NCI-H187 treated with DMSO at 0.1 percent for 48 hours (cell line): ENCODE measurements around the gene SEPTIN8.
"Not testable (repeated sequence)": the region's sequence is repeated elsewhere in the genome, so short reads cannot be mapped to it uniquely, and the experiment has no call there.

ENCODE experiments used
- DNase-seq: peaks from one replicate; lab custom pipeline; 2025; lab: John Stamatoyannopoulos, UW

SEPTIN8 gene

GRCh38 chr5:132812123-132812765, 35.2 kb upstream of the SEPTIN8 start:
- DNase-seq, result no peak

- no peak for DNase-seq
Observed at GRCh38 chr5:132810605-132811004, 33.6 kb upstream of the SEPTIN8 start.

- DNase-seq, result no peak
Observed at GRCh38 chr5:132808866-132809265, 31.8 kb upstream of the SEPTIN8 start.

GRCh38 chr5:132808448-132808847, 31.4 kb upstream of the SEPTIN8 start:
- DNase-seq, result no peak

- DNase-seq, result no peak
Observed at GRCh38 chr5:132807163-132807838, 30.3 kb upstream of the SEPTIN8 start.

- not testable (repeated sequence) for DNase-seq
Observed at GRCh38 chr5:132806804-132807162, 29.7 kb upstream of the SEPTIN8 start.

GRCh38 chr5:132805872-132806271, 28.8 kb upstream of the SEPTIN8 start:
- not testable (repeated sequence) for DNase-seq

DNA sequence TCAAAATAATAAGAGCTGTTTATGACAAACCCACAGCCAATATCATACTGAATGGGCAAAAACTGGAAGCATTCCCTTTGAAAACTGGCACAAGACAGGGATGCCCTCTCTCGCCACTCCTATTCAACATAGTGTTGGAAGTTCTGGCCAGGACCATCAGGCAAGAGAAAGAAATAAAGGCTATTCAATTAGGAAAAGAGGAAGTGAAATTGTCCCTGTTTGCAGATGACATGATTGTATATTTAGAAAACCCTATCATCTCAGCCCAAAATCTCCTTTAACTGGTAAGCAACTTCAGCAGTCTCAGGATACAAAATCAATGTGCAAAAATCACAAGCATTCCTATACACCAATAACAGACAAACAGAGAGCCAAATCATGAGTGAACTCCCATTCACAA, 27.2 kb upstream of the SEPTIN8 start:
- DNase-seq, result not testable (repeated sequence)

DNA sequence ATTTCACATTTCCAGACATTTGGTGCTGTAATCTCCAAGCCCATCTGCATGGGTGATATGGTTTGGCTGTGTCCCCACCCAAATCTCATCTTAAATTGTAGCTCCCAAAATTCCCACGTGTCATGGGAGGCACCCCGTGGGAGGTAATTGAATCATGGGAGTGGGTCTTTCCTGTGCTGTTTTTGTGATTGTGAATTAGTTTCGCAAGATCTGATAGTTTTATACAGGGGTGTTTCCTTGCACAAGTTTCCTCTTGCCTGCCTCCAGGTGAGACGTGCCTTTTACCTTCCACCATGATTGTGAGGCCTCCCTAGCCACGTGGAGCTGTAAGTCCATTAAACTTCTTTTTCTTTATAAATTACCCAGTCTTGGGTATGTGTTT, 25.6 kb upstream of the SEPTIN8 start:
- not testable (repeated sequence) for DNase-seq

GRCh38 chr5:132802044-132802684, 25.1 kb upstream of the SEPTIN8 start:
- no peak for DNase-seq

DNA sequence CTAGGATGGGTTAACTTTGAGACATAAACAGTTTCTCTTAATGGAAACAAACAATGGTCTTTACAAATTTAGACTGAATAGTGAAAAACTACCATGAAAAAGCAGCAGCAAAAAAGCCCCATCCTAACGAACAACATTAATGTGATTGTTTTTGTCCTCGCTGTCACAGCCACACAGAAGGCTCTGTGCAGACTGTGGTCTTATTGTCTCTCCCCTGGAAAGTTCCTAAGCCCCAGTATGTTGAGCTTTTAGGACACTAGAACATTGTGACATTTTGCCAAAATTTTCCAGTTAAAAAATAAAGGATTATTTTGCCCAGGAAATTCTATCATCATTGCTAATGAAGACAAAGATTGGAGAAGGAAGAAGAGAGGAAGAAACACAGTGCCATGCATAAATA, 23.5 kb upstream of the SEPTIN8 start:
- no peak for DNase-seq

DNA sequence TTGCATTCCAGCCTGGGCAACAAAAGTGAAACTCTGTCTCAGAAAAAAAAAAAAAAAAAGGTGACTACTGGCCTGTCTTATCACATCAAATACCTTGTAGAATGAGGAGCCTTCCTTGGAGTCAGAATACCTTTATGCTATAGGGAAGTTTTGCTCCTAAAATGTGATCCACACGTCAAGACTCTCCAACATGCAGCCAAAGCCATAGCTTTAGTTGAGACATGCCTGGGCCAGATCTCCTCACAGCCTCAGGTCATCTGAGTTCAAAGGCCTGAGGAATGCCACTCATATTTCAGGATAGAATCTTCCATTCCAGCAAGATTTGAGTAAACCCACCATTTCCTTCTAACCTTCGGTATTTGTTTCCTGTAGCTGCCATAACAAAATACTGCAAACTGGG, 22.4 kb upstream of the SEPTIN8 start:
- no peak for DNase-seq

DNA sequence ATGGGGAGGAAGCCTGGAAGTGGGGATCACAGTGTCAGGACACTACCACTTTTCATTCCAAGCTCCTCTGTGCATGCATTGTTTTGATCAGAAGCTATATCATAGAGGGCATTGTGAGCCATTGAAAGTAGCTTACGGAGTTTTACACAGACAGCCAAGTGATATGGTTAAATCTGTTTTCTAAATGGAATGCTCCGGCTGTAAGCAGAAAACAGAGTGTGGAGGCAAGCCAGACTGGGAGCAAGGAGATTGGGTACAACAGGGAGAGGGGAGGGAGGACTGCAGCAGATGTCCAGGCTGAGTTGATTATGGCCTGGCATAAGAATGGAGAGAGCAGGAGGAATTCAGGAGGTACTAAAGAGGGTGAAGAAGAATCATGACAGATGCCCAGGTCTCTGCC, 20.6 kb upstream of the SEPTIN8 start:
- no peak for DNase-seq

DNA sequence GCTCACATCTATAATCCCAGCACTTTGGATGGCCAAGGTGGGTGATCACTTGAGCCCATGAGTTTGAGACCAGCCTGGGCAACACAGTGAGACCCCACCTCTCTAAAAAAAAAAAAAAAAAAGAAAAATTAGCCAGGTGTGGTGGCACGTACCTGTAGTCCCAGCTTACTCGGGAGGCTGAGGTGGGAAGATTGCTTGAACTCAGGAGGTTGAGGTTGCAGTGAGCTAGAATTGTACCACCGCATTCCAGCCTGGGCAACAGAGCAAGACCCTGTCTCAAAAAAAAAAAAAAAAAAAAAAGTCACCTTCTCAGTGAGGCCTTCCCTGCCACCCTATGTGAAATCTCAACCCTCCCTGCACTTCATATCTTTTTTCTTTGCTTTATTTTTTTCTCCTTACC, 14.0 kb upstream of the SEPTIN8 start:
- no peak for DNase-seq

DNA sequence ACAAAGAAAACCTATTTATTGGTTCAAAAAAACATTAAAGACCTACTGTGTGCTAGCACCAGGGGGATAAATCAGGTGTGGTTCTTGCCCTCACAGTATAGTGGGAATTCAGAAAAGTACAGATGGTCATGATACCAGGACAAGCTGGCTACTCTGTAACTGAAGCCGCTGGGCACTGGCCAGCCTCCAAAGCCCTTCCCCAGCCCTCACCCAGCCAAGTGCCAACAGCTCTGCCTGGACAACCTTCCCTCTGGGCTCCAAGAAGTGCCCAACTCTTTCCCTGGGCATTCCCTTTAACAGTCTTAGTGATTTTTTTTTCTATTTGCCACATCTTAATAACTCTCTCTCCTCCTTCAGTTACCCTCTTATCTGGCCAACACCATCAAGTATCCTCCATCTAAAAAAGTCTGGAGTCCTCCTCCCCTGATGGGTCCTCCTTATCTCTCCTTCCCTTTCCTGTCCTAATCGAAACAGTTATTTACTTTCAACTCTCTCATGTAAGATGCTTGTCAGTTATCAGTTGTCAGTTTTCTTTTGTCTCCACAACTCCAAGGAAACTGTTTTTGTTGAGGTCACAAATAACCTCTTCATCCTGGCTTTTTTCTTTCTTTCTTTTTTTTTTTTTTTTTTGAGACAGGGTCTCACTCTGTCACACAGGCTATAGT, 13.3 kb upstream of the SEPTIN8 start:
- no peak for DNase-seq

- DNase-seq, result no peak
Observed at GRCh38 chr5:132788990-132789886, 12.2 kb upstream of the SEPTIN8 start.

- DNase-seq, result no peak
Observed at GRCh38 chr5:132788508-132788907, 11.5 kb upstream of the SEPTIN8 start.

GRCh38 chr5:132787076-132787475, 10.0 kb upstream of the SEPTIN8 start:
- no peak for DNase-seq

DNA sequence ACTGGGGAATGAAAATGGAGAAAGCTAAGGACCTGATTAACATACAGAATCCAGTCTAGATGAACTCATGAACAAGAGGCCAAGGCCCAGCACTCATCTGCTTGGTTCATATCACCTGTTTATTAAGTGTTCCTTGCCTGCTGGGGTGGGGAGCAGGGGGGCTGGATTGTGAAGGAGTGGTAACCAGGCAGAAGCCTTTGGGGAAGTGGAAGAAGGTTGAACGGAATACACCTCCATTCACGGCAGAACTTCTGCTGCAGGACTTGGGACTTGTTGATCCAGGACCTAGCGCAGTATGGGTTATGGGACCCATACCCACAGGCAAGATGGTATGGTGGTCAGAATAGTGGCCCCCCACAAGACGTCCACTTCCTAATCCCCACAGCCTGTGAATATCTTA, 8.8 kb upstream of the SEPTIN8 start:
- no peak for DNase-seq

DNA sequence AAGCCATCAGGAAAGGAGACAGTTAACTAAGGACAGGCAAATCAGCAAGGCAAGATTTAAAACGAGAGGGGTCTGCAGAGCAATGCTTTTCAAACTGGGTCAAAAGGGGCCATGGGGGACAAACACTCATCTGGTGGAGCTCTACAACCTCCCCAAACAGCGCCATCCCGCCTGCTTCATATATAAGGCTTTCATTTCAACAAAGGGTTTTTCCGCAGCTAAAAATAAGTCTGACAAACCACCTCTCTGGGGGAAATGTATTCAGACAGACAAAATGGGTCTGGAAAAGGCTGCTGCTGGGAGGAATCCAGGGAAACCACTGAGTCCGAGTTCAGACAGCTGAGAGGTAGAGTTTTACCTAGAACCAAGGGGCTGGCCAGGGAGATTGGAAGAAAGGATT, 8.3 kb upstream of the SEPTIN8 start:
- DNase-seq, result no peak

DNA sequence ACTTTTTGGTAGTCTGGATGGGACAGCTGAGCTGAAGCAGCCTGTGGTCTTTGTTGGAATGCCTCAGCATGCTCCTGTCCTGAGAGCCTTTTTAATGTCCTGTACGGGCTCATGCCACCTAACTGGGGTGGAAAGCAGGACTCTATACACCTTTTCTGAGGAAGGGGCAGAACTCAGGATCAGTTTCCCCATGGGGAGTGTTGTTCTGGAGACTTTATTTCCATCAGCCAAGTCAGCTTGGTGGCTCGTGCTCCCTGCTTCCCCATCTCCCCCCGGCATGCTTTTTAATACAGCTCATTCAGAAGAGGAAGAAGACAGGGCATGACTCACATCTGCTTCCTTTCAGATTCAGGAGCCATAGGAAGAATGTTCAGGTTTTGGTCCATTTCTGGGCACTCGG, 5.1 kb upstream of the SEPTIN8 start:
- no peak for DNase-seq

GRCh38 chr5:132781029-132781428, 4.0 kb upstream of the SEPTIN8 start:
- no peak for DNase-seq
